ENCODE results near the gene CFAP74. TPM values are rescaled to one million over a fixed set of nuclear protein-coding genes. Genes with fewer than 3 reads are reported as not detected.

Gene CFAP74
- total RNA-seq, 3 donors from 2014 or later (not counting 1 experiment from before 2014, with no cell fraction given): not detected

GRCh38 chr1:1926886-1927660 is 76.5 kb downstream of the CFAP74 start:
- H3K27me3 ChIP-seq (ENCODE audit: control insufficient read depth, insufficient read depth, low read length): no peaks in the 10 kb centered on the region
- no peaks in the 10 kb centered on the region for H3K27me3 Mint-ChIP-seq (ENCODE audit: low read depth in 2 of 2)
- 77% methylated on average over 21 of the region's 21 CpGs for WGBS (ENCODE audit: insufficient coverage)
- no peak for ATAC-seq
- no peak overlapping the region for H3K27ac Mint-ChIP-seq
- no peak overlapping the region for H3K4me3 Mint-ChIP-seq
- no peak overlapping the region for H3K4me3 ChIP-seq (ENCODE audit: low read length)
- H3K9me3 ChIP-seq (ENCODE audit: control insufficient read depth, insufficient read depth, low read length): no peaks in the 10 kb centered on the region
- intact Hi-C loops (cut with micrococcal nuclease): no loop called here
- DNase-seq: no peak
- H3K4me1 ChIP-seq (ENCODE audit: control insufficient read depth, insufficient read depth, low read length): no peaks in the 10 kb centered on the region
- H3K4me1 Mint-ChIP-seq: no peaks in the 10 kb centered on the region
- no peak overlapping the region for H3K27ac ChIP-seq (ENCODE audit: low read length)
- no peaks in the 10 kb centered on the region for H3K36me3 Mint-ChIP-seq
- H3K36me3 ChIP-seq (ENCODE audit: control insufficient read depth, insufficient read depth, low read length): no peaks in the 10 kb centered on the region
- no peak for TF ChIP-seq CTCF (IDR thresholded peaks at IDR 0.05)
- no peaks in the 10 kb centered on the region for H3K9me3 Mint-ChIP-seq

GRCh38 chr1:1926346-1926811 is 77.2 kb downstream of the CFAP74 start:
- H3K4me3 Mint-ChIP-seq: no peak overlapping the region
- no peaks in the 10 kb centered on the region for H3K36me3 Mint-ChIP-seq
- DNase-seq (no peak), ATAC-seq (no peak)
- no peaks in the 10 kb centered on the region for H3K9me3 Mint-ChIP-seq
- Histone ChIP-seq H3K27ac (ENCODE audit: low read length) (no peak overlapping the region), H3K4me1 (ENCODE audit: control insufficient read depth, insufficient read depth, low read length) (no peaks in the 10 kb centered on the region), H3K36me3 (ENCODE audit: control insufficient read depth, insufficient read depth, low read length) (no peaks in the 10 kb centered on the region), H3K27me3 (ENCODE audit: control insufficient read depth, insufficient read depth, low read length) (no peaks in the 10 kb centered on the region), H3K9me3 (ENCODE audit: control insufficient read depth, insufficient read depth, low read length) (no peaks in the 10 kb centered on the region), H3K4me3 (ENCODE audit: low read length) (no peak overlapping the region)
- no peaks in the 10 kb centered on the region for H3K27me3 Mint-ChIP-seq (ENCODE audit: low read depth in 2 of 2)
- H3K4me1 Mint-ChIP-seq: no peaks in the 10 kb centered on the region
- H3K27ac Mint-ChIP-seq: no peak overlapping the region
- WGBS (ENCODE audit: insufficient coverage): 78% methylated on average over 26 of the region's 26 CpGs
- no peak for TF ChIP-seq CTCF (IDR thresholded peaks at IDR 0.05)
- intact Hi-C loops (cut with micrococcal nuclease): no loop called here

GRCh38 chr1:1925437-1926345 is 77.9 kb downstream of the CFAP74 start:
- H3K4me1 Mint-ChIP-seq: no peaks in the 10 kb centered on the region
- no peak for DNase-seq

More at GRCh38 chr1:1925437-1926345, 77.9 kb downstream of the CFAP74 start:
- no peak for ATAC-seq
- intact Hi-C loops (cut with micrococcal nuclease): no loop called here
- TF ChIP-seq CTCF (IDR thresholded peaks at IDR 0.05): no peak
- no peak overlapping the region for H3K27ac ChIP-seq (ENCODE audit: low read length)
- no peak overlapping the region for H3K4me3 ChIP-seq (ENCODE audit: low read length)
- H3K36me3 ChIP-seq (ENCODE audit: control insufficient read depth, insufficient read depth, low read length): no peaks in the 10 kb centered on the region
- H3K4me1 ChIP-seq (ENCODE audit: control insufficient read depth, insufficient read depth, low read length): no peaks in the 10 kb centered on the region
- 86% methylated on average over 27 of the region's 27 CpGs for WGBS (ENCODE audit: insufficient coverage)
- Mint-ChIP-seq H3K9me3 (no peaks in the 10 kb centered on the region), H3K36me3 (no peaks in the 10 kb centered on the region), H3K27me3 (ENCODE audit: low read depth in 2 of 2) (no peaks in the 10 kb centered on the region), H3K4me3 (no peak overlapping the region), H3K27ac (no peak overlapping the region)
- no peaks in the 10 kb centered on the region for H3K27me3 ChIP-seq (ENCODE audit: control insufficient read depth, insufficient read depth, low read length)
- no peaks in the 10 kb centered on the region for H3K9me3 ChIP-seq (ENCODE audit: control insufficient read depth, insufficient read depth, low read length)
